GM12801 (cell line): ENCODE measurements around the gene CD9.

ENCODE experiments used
- CTCF ChIP-seq: IDR thresholded peaks from one replicate; pipeline ENCODE4 v1.5.1; 2011; ENCODE audit warnings: control low read depth; ENCODE audit not compliant: insufficient read length; ENCODE audit errors: extremely low read depth

CD9 gene

GRCh38 chr12:6200256-6201212 is at the start of gene CD9:
Gene CD9, plus strand, starts transcription at chr12:6200400. Its CDS starts 100 bp downstream, at chr12:6200500.
- TF ChIP-seq CTCF, result no peak

GRCh38 chr12:6154730-6155459 is 45.3 kb upstream of the CD9 start:
- TF ChIP-seq CTCF, result no peak

- TF ChIP-seq CTCF, result no peak
Observed at GRCh38 chr12:6157482-6157881, 42.7 kb upstream of the CD9 start.

GRCh38 chr12:6158255-6158654 is 41.9 kb upstream of the CD9 start:
- TF ChIP-seq CTCF, result no peak

GRCh38 chr12:6158749-6159148 is 41.5 kb upstream of the CD9 start:
- no peak for TF ChIP-seq CTCF

GRCh38 chr12:6161124-6161882 is 38.9 kb upstream of the CD9 start:
- TF ChIP-seq CTCF, result no peak
